Right cardiac atrium (tissue), 5 donors: Measurements from ENCODE around the gene MAD1L1. TPM values are rescaled to one million over a fixed set of nuclear protein-coding genes. Genes with fewer than 3 reads are reported as not detected.
"Not testable (repeated sequence)": the region's sequence is repeated elsewhere in the genome, so short reads cannot be mapped to it uniquely, and the experiment has no call there.

ENCODE experiments used
- ATAC-seq, 2 donors: fragments of 200-7000 bp; cut with Tn5 transposase; one replicate each; pipeline versions ENCODE4 v1.8.0 to v1.9.1; 2020; ENCODE audit warnings: moderate library complexity in 2 of 2, mild to moderate bottlenecking in 1 of 2
- DNase-seq, 3 donors: peaks; one replicate each; pipeline ENCODE4 v3.0.0-alpha.2; 2020
- H3K27ac ChIP-seq: one replicate; pipeline ENCODE4 v1.5.1; 2013; ENCODE audit warnings: mild to moderate bottlenecking, low read length, control low read depth, moderate library complexity
- H3K27me3 ChIP-seq: one replicate; pipeline ENCODE4 v1.6.1; 2013; ENCODE audit not compliant: control insufficient read depth, insufficient read depth
- H3K4me1 ChIP-seq: one replicate; pipeline ENCODE4 v1.6.1; 2013; ENCODE audit warnings: low read length; ENCODE audit not compliant: control insufficient read depth, insufficient read depth
- H3K4me3 ChIP-seq: one replicate; pipeline ENCODE4 v1.5.1; 2013; ENCODE audit warnings: low read length, control low read depth
- H3K9me3 ChIP-seq: one replicate; pipeline ENCODE4 v1.6.1; 2013; ENCODE audit warnings: low read length; ENCODE audit not compliant: control insufficient read depth
- WGBS: extraction: QIAGEN DNeasy Blood & Tissue Kit; methylation state at CpG from one replicate; pipeline ENCODE4 v1.1.7; 2013; 5-methylcytosine and 5-hydroxymethylcytosine counted together
- intact Hi-C, 4 donors: fragments of 100-400 bp; cut with DNase I; formaldehyde crosslinking; loops; one replicate each; pipeline versions ENCODE4 v1.11.0 to v1.14.0; 2022 to 2023
- polyA plus RNA-seq: library from polyadenylated mRNA; stranded (reverse); fragments of 200-250 nt; gene quantifications from one replicate; pipeline ENCODE4 v1.2.3, GENCODE V29; 2013
- total RNA-seq, 4 donors: library from RNA; stranded (reverse); fragmentation: NEBNext Ultra II Directional; extraction: Animal tissue kit (Norgen Biotek cat#: 25700); gene quantifications; one replicate each; pipeline ENCODE4 v1.2.1, GENCODE V29; 2021
- donor health status: healthy with polysubstance abuse.
- donor health status: DM: no; HTN: yes; CAD: no.
- donor health status: DM: no; HTN: no; CAD: no.
- donor health status: DM: no; HTN: yes; CAD: no; lungs with severe emphysema.
- donor health status: DM: yes; HTN: yes; CAD: no.

Gene MAD1L1
- total and polyA plus RNA-seq, 5 donors = 15.3 to 41.0 (median 33.7) TPM

GRCh38 chr7:1844951-1845390 lies 387.8 kb downstream of the MAD1L1 start:
- DNase-seq (peak in 2 of 3 donors; percentile 6 to 34), ATAC-seq (no peak)
- WGBS = 89% methylated on average over 16 of the region's 16 CpGs
- H3K4me3 ChIP-seq = no peak overlapping the region
- H3K9me3 ChIP-seq = no peaks in the 10 kb centered on the region
- no peaks in the 10 kb centered on the region for H3K4me1 ChIP-seq
- H3K27ac ChIP-seq = no peak overlapping the region
- H3K27me3 ChIP-seq = no peaks in the 10 kb centered on the region
- intact Hi-C loops = no loop called here

- Histone ChIP-seq H3K9me3 (no peaks in the 10 kb centered on the region), H3K27ac (no peak overlapping the region), H3K27me3 (no peaks in the 10 kb centered on the region), H3K4me3 (no peak overlapping the region), H3K4me1 (no peaks in the 10 kb centered on the region)
- ATAC-seq (no peak), DNase-seq (peak; percentile 7 to 58 (median 37))
- intact Hi-C loops = no loop called here
- 85% methylated on average over 26 of the region's 26 CpGs for WGBS
Observed at GRCh38 chr7:1844336-1844950, 388.3 kb downstream of the MAD1L1 start.

GRCh38 chr7:1843921-1844335 lies 388.8 kb downstream of the MAD1L1 start:
- DNase-seq = peak; percentile 1 to 44 (median 15)
- no peaks in the 10 kb centered on the region for H3K9me3 ChIP-seq
- intact Hi-C loops = no loop called here
- WGBS = 81% methylated on average over 11 of the region's 11 CpGs
- ATAC-seq = no peak
- H3K4me1 ChIP-seq = no peaks in the 10 kb centered on the region
- no peak overlapping the region for H3K27ac ChIP-seq
- H3K4me3 ChIP-seq = no peak overlapping the region
- H3K27me3 ChIP-seq = no peaks in the 10 kb centered on the region

GRCh38 chr7:1843271-1843861 lies 389.4 kb downstream of the MAD1L1 start:
- intact Hi-C loops = no loop called here
- Histone ChIP-seq H3K27ac (no peak overlapping the region), H3K9me3 (no peaks in the 10 kb centered on the region), H3K27me3 (no peaks in the 10 kb centered on the region), H3K4me1 (no peaks in the 10 kb centered on the region), H3K4me3 (no peak overlapping the region)
- peak in 2 of 3 donors; percentile 4 to 35 for DNase-seq
- WGBS = 81% methylated on average over 26 of the region's 26 CpGs
- ATAC-seq = no peak

GRCh38 chr7:1842321-1843221 lies 390.2 kb downstream of the MAD1L1 start:
- Histone ChIP-seq H3K4me1 (no peaks in the 10 kb centered on the region), H3K27me3 (no peaks in the 10 kb centered on the region), H3K9me3 (no peaks in the 10 kb centered on the region), H3K27ac (no peak overlapping the region), H3K4me3 (no peak overlapping the region)
- DNase-seq = peak; percentile 13 to 57 (median 54)
- peak in 1 of 2 donors; percentile 12 for ATAC-seq
- 87% methylated on average over 31 of the region's 31 CpGs for WGBS
- intact Hi-C loops = no loop called here

GRCh38 chr7:1841286-1842021 lies 391.3 kb downstream of the MAD1L1 start:
- ATAC-seq, H3K27me3 ChIP-seq, H3K4me1 ChIP-seq, intact Hi-C loops, H3K27ac ChIP-seq, H3K4me3 ChIP-seq, H3K9me3 ChIP-seq: not testable (repeated sequence)
- DNase-seq = peak; percentile 7 to 56 (median 29)
- 90% methylated on average over 40 of the region's 40 CpGs for WGBS

GRCh38 chr7:1840744-1841143 lies 392.0 kb downstream of the MAD1L1 start:
- ATAC-seq, H3K27ac ChIP-seq, H3K27me3 ChIP-seq, intact Hi-C loops, H3K4me1 ChIP-seq, H3K4me3 ChIP-seq, H3K9me3 ChIP-seq: not testable (repeated sequence)
- peak; percentile 5 to 52 (median 28) for DNase-seq
- WGBS = 78% methylated on average over 18 of the region's 18 CpGs

- ATAC-seq (no peak), DNase-seq (peak; percentile 11 to 63 (median 42))
- Histone ChIP-seq H3K27ac (no peak overlapping the region), H3K4me1 (no peaks in the 10 kb centered on the region), H3K4me3 (no peak overlapping the region), H3K9me3 (no peaks in the 10 kb centered on the region), H3K27me3 (no peaks in the 10 kb centered on the region)
- WGBS = 97% methylated on average over 14 of the region's 14 CpGs
- intact Hi-C loops = no loop called here
Observed at GRCh38 chr7:1839701-1840100, 393.0 kb downstream of the MAD1L1 start.

GRCh38 chr7:1838911-1839531 lies 393.7 kb downstream of the MAD1L1 start:
- H3K4me1 ChIP-seq, ATAC-seq, H3K4me3 ChIP-seq, H3K27me3 ChIP-seq, H3K9me3 ChIP-seq, intact Hi-C loops, H3K27ac ChIP-seq: not testable (repeated sequence)
- 90% methylated on average over 21 of the region's 21 CpGs for WGBS
- peak in 2 of 3 donors; percentile 9 to 35 for DNase-seq

- H3K4me3 ChIP-seq, H3K4me1 ChIP-seq, ATAC-seq, H3K27ac ChIP-seq, H3K27me3 ChIP-seq, intact Hi-C loops, H3K9me3 ChIP-seq, DNase-seq: not testable (repeated sequence)
- 87% methylated on average over 13 of the region's 13 CpGs for WGBS
Observed at GRCh38 chr7:1838544-1838872, 394.2 kb downstream of the MAD1L1 start.
